Liver (tissue), 9 donors: ENCODE measurements around the gene PHF20. TPM values are rescaled to one million over a fixed set of nuclear protein-coding genes. Genes with fewer than 3 reads are reported as not detected.

Experiments
- DNase-seq: peaks from one replicate; pipeline ENCODE4 v3.0.0-alpha.2; 2017; ENCODE audit warnings: low spot score
- H3K27ac ChIP-seq, 2 donors: one replicate each; pipeline ENCODE4 v1.7.0; 2013; ENCODE audit warnings: inconsistent platforms in 2 of 2, low read length in 2 of 2, control low read depth in 1 of 2, low read depth in 1 of 2, mild to moderate bottlenecking in 1 of 2
- H3K27me3 ChIP-seq, 4 donors: one replicate each; pipeline versions ENCODE4 v1.6.1 to v1.7.0; 2013; ENCODE audit warnings: low read length in 3 of 4, inconsistent platforms in 1 of 4, mild to moderate bottlenecking in 1 of 4, moderate library complexity in 1 of 4; ENCODE audit not compliant: control insufficient read depth in 4 of 4, insufficient read depth in 4 of 4
- H3K36me3 ChIP-seq, 4 donors: one replicate each; pipeline versions ENCODE4 v1.6.1 to v1.7.0; 2013; ENCODE audit warnings: low read length in 3 of 4, mild to moderate bottlenecking in 3 of 4, low read depth in 1 of 4, moderate library complexity in 1 of 4; ENCODE audit not compliant: control insufficient read depth in 4 of 4, insufficient read depth in 3 of 4
- H3K4me1 ChIP-seq, 4 donors: one replicate each; pipeline versions ENCODE4 v1.6.1 to v1.7.0; 2013; ENCODE audit warnings: low read length in 3 of 4, mild to moderate bottlenecking in 3 of 4, moderate library complexity in 1 of 4; ENCODE audit not compliant: control insufficient read depth in 4 of 4, insufficient read depth in 4 of 4
- H3K4me3 ChIP-seq, 3 donors: one replicate each; pipeline versions ENCODE4 v1.6.1 to v1.7.0; 2013; ENCODE audit warnings: low read length in 3 of 3, control low read depth in 1 of 3, low read depth in 1 of 3, mild to moderate bottlenecking in 1 of 3
- H3K9ac ChIP-seq, 2 donors: one replicate each; pipeline ENCODE4 v1.7.0; 2013; ENCODE audit warnings: low read length in 2 of 2, mild to moderate bottlenecking in 2 of 2, moderate library complexity in 2 of 2, control low read depth in 1 of 2, low read depth in 1 of 2
- H3K9me3 ChIP-seq, 4 donors: one replicate each; pipeline versions ENCODE4 v1.6.1 to v1.7.0; 2013; ENCODE audit warnings: low read length in 3 of 4; ENCODE audit not compliant: control insufficient read depth in 4 of 4
- ATF3 ChIP-seq: IDR thresholded peaks from 2 replicates; pipeline ENCODE4 v1.6.1; 2016; ENCODE audit warnings: antibody characterized with exemption
- EGR1 ChIP-seq, 2 donors: IDR thresholded peaks; 2 replicates each; pipeline ENCODE4 v1.6.1; 2016 to 2018; ENCODE audit warnings: antibody characterized with exemption in 2 of 2, low read depth in 2 of 2
- FOXA1 ChIP-seq: IDR thresholded peaks from 2 replicates; pipeline ENCODE4 v1.6.1; 2016; ENCODE audit warnings: antibody characterized with exemption
- FOXA2 ChIP-seq: IDR thresholded peaks from 2 replicates; pipeline ENCODE4 v1.6.1; 2016; ENCODE audit warnings: antibody characterized with exemption
- GABPA ChIP-seq, 2 donors: IDR thresholded peaks in 1 of 2; conservative IDR thresholded peaks in 1 of 2; 2 replicates each; pipeline ENCODE4 v1.6.1; 2016; ENCODE audit warnings: antibody characterized with exemption in 2 of 2, mild to moderate bottlenecking in 1 of 2, moderate library complexity in 1 of 2
- HNF4A ChIP-seq, 2 donors: conservative IDR thresholded peaks; 2 replicates each; pipeline ENCODE4 v1.6.1; 2016; ENCODE audit warnings: antibody characterized with exemption in 2 of 2, mild to moderate bottlenecking in 2 of 2
- JUND ChIP-seq, 2 donors: IDR thresholded peaks; 2 replicates each; pipeline ENCODE4 v1.6.1; 2016; ENCODE audit warnings: antibody characterized with exemption in 2 of 2
- RAD21 ChIP-seq, 2 donors: IDR thresholded peaks; 2 replicates each; pipeline ENCODE4 v1.6.1; 2016; ENCODE audit warnings: antibody characterized with exemption in 2 of 2, mild to moderate bottlenecking in 2 of 2
- REST ChIP-seq: IDR thresholded peaks from 2 replicates; pipeline ENCODE4 v1.6.1; 2016; ENCODE audit warnings: antibody characterized with exemption, mild to moderate bottlenecking
- SP1 ChIP-seq: IDR thresholded peaks from 2 replicates; pipeline ENCODE4 v1.6.1; 2018; ENCODE audit warnings: antibody characterized with exemption, mild to moderate bottlenecking
- TAF1 ChIP-seq: conservative IDR thresholded peaks from 2 replicates; pipeline ENCODE4 v1.6.1; 2016; ENCODE audit warnings: antibody characterized with exemption, mild to moderate bottlenecking
- WGBS: extraction: QIAGEN DNeasy Blood & Tissue Kit; methylation state at CpG from one replicate; pipeline ENCODE4 v1.1.7; 2013; 5-methylcytosine and 5-hydroxymethylcytosine counted together
- polyA plus RNA-seq, 2 donors: library from polyadenylated mRNA; stranded (reverse) in 1 of 2; unstranded in 1 of 2; fragments of 200-250 nt in 1 of 2; fragments of >200 nt in 1 of 2; fragmentation: Nextera tagmentation in 1 of 2; extraction: Ambion mirVana in 1 of 2; gene quantifications; one replicate each; pipeline versions ENCODE4 v1.2.1 to v1.2.3, GENCODE V29; 2013 to 2015
- total RNA-seq, 2 donors: library from RNA; depleted of rRNA; stranded (reverse); fragments of >200 nt; gene quantifications; one replicate each; pipeline ENCODE4 v1.2.3, GENCODE V29; 2014
- TF ChIP-seq, protein P1 (sequence below): IDR thresholded peaks from 2 replicates; pipeline ENCODE4 v1.6.1; 2016; ENCODE audit warnings: antibody characterized with exemption
- TF ChIP-seq, protein P2 (sequence below): fragments of 150-350 bp; IDR thresholded peaks from 2 replicates; pipeline ENCODE4 v1.5.1; 2017; ENCODE audit warnings: improper control_type of control experiment, low read depth, low read length; ENCODE audit not compliant: missing input control
- TF ChIP-seq, protein P3 (sequence below): IDR thresholded peaks from 2 replicates; pipeline ENCODE4 v1.6.1; 2016; ENCODE audit warnings: antibody characterized with exemption
- donor health status: healthy.
- donor health status: healthy.
- donor health status: healthy.
- donor health status: healthy.
- donor health status: healthy.

PHF20 gene
- total and polyA plus RNA-seq, 4 donors: 5.1 to 11.7 (median 10.3) TPM

DNA sequence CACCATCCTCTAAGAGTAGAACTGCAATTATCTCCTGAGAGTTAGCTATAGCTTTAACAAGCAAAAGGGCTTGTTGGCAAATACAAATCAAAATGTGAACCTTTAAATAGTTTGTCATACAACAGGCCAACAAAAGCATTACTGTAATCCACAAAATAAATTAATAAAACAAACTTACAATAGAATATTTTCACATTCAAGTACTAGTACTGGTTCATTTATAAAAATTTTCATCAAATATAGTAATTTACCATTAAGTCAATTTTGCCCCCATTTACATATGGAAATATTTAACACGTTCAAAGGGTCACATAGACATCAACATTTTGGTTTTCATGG lies 39.2 kb upstream of the PHF20 start:
- Histone ChIP-seq H3K27me3 (no peaks in the 10 kb centered on the region), H3K36me3 (peaks cover 19 to 87% (median 77%) of the 10 kb centered on the region in 4 donors), H3K4me1 (peaks cover 2 to 50% (median 32%) of the 10 kb centered on the region in 4 donors), H3K9ac (no peak overlapping the region), H3K27ac (no peak overlapping the region), H3K4me3 (no peak overlapping the region), H3K9me3 (no peaks in the 10 kb centered on the region)
- no peak for DNase-seq
- WGBS: 66% methylated on average over 1 of the region's 1 CpG
- no peak for TF ChIP-seq HNF4A (conservative IDR thresholded peaks at IDR 0.05)
- no peak for TF ChIP-seq EGR1 (IDR thresholded peaks at IDR 0.05; ENCODE audit: low read depth in 2 of 2)
- TF ChIP-seq REST: no peak
- TF ChIP-seq, protein P1, sequence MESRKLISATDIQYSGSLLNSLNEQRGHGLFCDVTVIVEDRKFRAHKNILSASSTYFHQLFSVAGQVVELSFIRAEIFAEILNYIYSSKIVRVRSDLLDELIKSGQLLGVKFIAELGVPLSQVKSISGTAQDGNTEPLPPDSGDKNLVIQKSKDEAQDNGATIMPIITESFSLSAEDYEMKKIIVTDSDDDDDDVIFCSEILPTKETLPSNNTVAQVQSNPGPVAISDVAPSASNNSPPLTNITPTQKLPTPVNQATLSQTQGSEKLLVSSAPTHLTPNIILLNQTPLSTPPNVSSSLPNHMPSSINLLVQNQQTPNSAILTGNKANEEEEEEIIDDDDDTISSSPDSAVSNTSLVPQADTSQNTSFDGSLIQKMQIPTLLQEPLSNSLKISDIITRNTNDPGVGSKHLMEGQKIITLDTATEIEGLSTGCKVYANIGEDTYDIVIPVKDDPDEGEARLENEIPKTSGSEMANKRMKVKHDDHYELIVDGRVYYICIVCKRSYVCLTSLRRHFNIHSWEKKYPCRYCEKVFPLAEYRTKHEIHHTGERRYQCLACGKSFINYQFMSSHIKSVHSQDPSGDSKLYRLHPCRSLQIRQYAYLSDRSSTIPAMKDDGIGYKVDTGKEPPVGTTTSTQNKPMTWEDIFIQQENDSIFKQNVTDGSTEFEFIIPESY: no peak
- TF ChIP-seq GABPA (IDR thresholded peaks at IDR 0.05 in 1 of 2, conservative IDR thresholded peaks at IDR 0.05 in 1 of 2): no peak
- TF ChIP-seq, protein P2, sequence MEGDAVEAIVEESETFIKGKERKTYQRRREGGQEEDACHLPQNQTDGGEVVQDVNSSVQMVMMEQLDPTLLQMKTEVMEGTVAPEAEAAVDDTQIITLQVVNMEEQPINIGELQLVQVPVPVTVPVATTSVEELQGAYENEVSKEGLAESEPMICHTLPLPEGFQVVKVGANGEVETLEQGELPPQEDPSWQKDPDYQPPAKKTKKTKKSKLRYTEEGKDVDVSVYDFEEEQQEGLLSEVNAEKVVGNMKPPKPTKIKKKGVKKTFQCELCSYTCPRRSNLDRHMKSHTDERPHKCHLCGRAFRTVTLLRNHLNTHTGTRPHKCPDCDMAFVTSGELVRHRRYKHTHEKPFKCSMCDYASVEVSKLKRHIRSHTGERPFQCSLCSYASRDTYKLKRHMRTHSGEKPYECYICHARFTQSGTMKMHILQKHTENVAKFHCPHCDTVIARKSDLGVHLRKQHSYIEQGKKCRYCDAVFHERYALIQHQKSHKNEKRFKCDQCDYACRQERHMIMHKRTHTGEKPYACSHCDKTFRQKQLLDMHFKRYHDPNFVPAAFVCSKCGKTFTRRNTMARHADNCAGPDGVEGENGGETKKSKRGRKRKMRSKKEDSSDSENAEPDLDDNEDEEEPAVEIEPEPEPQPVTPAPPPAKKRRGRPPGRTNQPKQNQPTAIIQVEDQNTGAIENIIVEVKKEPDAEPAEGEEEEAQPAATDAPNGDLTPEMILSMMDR: no peak

DNA sequence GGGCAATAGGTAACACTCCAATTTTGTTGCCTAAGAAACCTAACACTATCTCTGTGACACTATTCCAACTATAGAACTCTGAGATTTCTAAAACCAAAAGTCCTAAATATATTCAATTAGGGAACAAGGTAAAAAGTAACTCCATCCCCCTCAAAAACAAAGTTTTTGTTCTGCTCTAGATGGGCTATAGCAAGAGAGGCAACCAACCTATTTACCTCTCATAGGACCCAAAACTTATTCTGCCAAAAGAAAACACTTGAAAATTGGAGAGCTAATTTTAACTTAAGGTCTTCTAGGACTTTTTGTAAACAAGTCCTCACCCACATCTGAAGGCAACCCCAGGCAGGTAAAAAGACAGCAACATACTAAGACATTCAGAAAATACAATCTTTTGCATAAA lies 37.4 kb upstream of the PHF20 start:
- DNase-seq: no peak
- Histone ChIP-seq H3K27me3 (no peaks in the 10 kb centered on the region), H3K9ac (no peak overlapping the region), H3K36me3 (peaks cover 15 to 84% (median 77%) of the 10 kb centered on the region in 4 donors), H3K4me1 (peaks cover 4 to 60% (median 42%) of the 10 kb centered on the region in 4 donors), H3K9me3 (no peaks in the 10 kb centered on the region), H3K27ac (no peak overlapping the region), H3K4me3 (no peak overlapping the region)
- no peak for TF ChIP-seq TAF1
- TF ChIP-seq ATF3: no peak
- no peak for TF ChIP-seq FOXA2
- TF ChIP-seq JUND (IDR thresholded peaks at IDR 0.05): no peak
- TF ChIP-seq, protein P2: no peak
- TF ChIP-seq REST: no peak
- no peak for TF ChIP-seq RAD21 (IDR thresholded peaks at IDR 0.05)
- no peak for TF ChIP-seq EGR1 (IDR thresholded peaks at IDR 0.05; ENCODE audit: low read depth in 2 of 2)
- no peak for TF ChIP-seq GABPA (IDR thresholded peaks at IDR 0.05 in 1 of 2, conservative IDR thresholded peaks at IDR 0.05 in 1 of 2)
- TF ChIP-seq SP1: no peak
- TF ChIP-seq, protein P3, sequence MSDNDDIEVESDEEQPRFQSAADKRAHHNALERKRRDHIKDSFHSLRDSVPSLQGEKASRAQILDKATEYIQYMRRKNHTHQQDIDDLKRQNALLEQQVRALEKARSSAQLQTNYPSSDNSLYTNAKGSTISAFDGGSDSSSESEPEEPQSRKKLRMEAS: no peak
- no peak for TF ChIP-seq HNF4A (conservative IDR thresholded peaks at IDR 0.05)
- no peak for TF ChIP-seq FOXA1
